ENCODE data around the gene ZMYND10.

The ZMYND10 gene

DNA sequence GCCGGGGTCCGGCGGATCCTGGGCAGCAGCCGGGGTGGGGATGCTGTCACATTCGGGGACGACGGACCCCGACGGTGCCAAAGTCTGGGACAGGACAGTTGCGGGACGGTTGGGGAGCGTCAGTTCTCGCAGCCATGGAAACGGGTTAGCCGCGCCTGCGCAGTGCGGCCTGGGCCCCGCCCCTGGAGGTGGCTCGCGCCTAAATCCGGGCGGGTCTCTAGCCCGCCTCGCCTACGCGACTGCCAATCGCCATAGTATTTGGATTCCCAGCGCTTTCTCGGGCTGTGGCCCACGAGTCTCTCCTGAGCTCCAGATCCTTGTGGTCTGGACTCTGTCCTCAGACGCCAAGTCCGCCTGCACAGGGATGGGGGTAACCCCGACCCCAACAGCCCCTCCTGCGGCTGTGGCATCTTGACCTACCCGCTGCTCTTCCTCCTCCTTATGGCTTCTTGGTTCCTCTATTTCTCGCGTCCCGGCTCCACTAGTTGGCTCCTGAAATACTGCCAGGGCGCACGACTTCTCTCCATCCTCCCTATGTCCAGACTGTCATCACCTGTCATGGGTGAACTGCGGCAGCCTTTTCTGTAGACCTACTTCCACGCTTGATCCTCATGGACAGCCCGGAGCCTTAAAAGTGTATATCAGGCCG, at the start of gene ZMYND10:
Gene ZMYND10, minus strand, starts transcription at position 147 of the 649 bp plus-strand sequence. CDS start 153 bp downstream, outside the sequence.
- DNase-seq (ENCODE audit: low read depth), result no peak

DNA sequence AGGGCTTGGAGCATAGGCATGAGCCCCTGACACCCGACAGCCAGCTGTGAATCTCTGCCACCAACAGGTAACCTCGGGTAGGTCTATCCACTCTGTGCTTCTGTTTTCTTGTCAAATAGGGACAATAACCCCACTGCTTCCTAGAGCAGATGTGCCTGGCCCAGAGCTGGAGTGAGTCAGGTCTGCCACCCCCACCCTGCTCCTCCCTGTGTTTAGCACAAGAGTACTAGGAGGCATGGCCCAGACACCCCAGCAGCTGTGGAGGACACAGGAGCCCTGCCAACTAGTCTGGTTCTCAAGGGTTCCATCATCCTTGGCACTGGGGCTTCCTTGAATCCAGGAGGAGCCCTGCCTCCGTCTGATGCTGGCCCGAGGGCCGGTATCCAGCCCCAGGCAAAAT, 47.5 kb upstream of the ZMYND10 start:
- DNase-seq (ENCODE audit: low read depth), result no peak

DNA sequence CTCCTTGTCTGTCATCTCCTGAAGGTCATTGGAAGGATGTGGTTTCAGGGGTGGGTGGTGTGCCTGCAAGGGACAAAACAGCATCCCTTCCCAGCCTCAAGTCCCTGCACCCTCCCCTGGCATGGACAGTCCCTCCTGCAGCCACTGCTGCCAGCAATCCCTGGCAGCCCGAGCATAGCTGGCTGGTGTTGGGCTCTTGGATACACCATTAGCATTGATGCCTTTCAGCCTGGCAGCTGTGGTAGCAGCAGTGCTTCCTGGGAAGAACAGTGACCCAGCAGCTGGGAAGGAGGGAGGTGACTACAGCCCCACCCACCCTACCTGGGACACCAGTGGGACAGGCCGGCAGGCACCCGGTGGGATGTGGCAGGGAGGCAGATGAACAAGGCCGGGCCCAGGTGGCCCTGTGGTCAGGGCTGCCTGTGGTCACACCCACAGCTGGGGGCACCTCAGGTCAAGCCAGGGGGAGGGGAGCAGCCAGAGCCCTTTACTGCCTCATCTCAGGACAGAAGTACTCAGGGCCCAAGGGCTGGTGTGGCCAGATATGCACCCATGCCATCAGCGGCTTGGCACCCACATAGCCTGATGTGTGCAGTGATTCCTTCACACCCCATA, 46.7 kb upstream of the ZMYND10 start:
- no peak for DNase-seq (ENCODE audit: low read depth)

DNA sequence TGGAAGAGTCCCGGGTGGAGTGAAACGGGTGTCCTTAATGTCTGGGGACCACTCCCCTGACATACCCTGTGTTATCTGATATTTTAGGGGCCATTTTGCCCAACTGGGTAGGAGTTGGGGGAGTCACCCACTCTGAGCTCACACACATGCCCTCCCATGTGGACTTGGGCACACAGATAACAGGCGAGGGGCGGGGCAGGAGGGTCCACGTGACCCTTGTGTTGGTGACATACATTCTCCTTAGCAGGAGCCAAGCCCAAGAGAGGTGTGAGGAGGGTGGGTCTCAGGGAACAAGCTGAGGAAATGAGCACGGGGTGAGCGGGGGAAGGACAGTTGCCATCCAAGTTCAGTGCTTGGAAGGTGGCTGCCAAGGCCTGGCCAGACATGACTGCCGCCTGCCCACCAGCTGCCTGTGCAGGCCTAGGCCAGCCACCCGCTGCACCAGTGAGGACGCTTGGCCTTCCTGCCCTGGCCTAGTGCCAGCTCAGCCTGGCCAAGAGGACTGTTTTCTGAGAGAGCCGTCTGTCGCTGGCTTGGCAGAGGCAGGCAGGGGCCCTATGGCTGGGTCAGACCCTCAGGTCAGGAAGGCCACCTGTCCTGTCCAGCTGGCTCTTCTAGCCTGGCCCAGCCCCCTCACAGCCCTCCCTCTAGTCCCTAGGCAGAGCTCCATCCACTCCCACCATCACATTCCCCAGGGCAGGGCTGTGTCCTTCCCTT, 45.1 kb upstream of the ZMYND10 start:
- DNase-seq (ENCODE audit: low read depth), result no peak

DNA sequence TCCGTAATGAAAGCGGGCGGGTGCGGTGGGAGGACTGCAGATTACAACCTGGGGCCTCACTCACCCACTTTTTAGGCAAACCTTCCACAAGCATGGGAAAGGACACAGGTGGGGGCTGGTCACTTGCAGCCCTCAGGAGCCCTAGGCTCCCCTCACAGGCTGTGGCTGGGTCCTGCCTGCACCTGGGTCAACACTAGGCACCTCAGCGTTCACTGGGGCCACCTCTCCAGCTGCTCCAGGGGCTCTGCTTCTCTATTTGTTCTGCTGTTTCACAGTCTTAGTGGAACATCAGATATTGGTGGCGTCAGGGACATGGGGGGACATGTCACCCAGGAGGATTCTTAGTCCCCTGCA, 43.9 kb upstream of the ZMYND10 start:
- DNase-seq (ENCODE audit: low read depth), result no peak

DNA sequence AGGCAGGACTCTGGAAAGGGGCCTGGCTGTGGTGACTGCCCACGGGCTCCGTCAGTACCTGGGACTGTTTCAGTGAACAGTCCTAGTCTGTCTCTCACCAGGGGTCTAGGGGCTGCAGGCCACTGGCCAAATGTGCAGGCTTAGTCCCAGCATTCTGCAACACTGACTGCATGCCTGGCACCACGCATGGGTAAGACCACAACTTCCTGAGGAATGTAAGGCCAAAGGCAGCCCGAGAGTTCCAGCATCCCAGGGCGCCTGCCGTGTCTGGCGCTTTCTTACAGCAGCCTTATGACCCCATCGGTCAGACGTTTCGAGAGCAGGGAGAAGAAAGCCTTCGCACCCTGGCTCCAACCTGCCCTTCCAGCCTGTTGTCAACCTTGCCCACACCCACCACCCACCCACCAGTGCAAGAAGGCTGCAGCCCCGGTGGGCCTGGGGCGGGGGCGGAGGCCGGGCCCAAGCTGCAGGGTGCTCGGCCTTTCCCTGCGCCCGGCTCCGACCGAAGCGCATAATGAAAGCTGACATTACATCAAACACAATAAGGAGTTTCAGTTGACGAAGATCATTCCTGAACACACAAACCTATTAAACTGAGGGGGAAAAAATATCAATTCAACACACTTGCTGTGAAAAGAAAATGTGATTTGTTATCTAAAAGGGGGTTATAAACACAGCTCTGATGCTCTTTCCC, 43.3 kb upstream of the ZMYND10 start:
- DNase-seq (ENCODE audit: low read depth), result no peak

DNA sequence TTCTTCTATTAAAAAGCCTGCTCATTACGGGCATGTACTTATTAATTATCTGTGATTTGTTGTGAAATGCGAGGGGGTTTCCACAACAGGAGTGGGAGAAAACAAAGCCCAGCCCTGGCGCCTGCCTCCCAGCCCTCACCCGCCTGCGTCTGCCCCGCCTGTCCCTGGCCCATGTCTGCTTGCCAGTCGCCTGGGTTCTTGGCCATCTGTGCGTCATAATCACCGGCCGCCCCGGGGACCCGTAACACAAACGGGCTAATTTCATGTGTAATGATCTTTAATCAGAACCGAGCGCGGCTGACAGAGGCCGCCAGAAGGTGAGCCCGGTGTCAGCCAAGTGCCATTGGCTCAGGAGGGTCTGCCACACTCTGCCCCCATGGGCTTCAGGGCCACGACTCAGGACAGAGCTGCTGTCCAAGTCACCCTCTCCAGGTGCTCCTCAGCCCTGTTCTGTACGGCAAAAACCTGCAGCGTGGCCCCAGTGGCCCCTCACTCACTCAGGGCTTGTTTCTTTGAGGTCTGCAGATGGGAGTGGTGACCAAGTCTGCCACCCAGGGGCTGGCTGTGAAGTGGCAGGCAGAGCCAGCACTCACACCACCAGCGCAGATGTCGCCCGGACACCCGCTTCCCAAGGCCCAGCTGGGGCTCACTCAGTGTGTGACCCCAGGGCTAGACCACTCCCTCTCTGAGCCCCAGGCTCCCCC, 42.6 kb upstream of the ZMYND10 start:
- no peak for DNase-seq (ENCODE audit: low read depth)

DNA sequence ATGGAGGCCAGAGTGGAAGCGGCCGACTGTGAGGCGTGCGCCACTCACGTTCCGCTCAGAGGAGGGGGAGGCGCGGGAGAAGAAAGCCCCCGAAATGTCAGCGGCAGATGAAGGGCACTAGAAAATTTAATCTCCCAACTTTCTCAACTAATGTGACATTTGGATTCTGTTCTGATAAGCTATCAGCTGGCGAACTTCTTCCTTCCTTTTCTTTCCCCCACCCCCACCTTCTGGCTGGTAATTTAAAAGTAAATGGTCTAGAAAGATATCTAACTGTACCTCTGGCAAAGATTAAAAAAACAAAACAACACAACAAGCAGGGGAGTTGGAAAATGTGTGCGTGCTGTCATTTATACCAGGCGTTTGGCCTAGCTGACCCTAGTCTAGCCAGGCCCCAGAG, 40.2 kb upstream of the ZMYND10 start:
- no peak for DNase-seq (ENCODE audit: low read depth)

DNA sequence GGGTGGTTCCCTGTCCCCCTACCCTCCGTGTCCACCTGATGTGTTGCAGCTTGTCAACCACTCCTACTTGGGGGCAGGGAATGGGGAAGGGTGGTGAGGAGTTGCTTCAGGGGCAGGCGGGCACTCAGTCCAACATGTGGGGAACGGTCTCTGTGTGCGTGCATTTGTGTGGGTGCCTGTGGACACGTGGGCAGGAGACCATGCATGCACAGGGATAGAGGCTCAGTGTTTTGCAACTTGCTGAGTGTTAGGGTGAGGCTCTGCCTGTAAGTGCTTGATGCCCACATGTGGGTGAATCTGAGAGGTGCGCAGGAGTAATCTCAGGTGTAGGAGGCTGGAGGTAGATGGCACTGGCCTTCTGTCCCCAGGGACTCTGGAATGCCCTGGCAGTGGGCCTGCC, 38.2 kb upstream of the ZMYND10 start:
- DNase-seq (ENCODE audit: low read depth), result no peak

DNA sequence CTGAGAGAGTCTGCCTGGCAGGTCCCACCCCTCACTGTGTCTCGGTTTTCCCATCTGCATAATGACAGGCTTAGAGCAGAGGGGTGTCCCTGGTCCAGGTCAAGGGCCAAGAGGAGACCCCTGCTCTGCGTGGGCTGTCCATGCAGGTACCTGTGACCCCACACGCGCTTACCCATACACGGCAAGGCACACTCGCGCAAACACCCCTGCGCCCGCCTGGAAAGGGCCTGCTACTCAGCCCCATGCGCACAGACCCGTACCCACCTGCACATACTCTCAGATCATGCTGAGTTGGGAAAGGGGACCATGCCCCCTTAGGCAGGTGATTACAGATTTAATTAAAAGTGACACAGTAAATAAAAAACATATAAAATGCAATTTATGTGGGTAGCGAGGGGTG, 37.2 kb upstream of the ZMYND10 start:
- no peak for DNase-seq (ENCODE audit: low read depth)

DNA sequence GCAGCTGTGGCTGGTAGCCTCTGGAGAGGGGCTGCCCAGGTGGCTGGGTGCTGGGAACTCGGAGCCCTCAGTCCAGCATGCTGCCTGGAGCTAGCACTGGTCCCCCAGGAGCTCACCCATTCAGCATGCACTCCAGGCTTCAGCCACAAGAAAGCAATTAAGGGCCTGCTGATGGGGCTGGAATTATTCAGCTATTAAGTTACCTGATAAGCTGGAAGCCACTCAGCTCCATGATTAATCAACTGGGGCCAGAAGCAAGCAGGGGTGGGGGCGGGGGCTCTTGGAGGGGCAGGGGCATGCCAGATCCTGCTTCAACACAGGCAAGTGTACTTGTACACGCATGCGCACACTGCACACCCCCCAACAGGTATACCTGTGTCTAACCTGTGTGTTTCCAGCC, 35.9 kb upstream of the ZMYND10 start:
- no peak for DNase-seq (ENCODE audit: low read depth)

DNA sequence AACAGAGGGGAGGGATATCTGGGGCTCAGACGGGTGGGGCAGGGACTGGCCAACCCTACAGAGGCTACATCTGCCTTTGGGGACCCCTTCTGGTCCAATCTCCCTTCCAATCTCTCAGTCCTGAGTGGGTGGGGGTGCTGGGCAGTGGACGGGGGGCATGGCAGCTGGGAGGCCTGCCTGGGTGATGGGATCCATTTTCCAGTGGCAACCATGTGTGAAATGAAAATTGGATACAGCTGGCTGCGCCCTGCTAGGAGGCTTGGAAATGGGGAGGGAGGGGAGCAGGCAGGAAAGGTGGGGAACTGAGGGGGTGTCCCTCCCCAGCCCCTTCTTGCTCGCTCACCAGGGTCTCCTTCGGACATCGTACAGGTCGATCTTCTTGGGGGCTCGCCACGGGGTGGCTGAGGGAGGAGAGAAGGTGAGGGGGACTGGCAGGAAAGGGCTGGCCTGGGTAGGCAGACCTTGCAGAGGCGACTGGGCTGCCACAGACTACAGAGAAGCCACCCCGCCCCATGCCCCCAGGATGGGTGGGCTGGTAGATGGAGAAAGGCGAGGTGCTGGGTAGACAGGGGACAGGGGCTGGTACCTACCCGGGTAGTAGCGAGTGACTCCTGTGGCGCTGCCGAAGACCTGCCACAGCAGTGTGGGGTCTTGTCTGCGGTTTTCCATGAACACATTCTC, 35.0 kb upstream of the ZMYND10 start:
- DNase-seq (ENCODE audit: low read depth), result no peak

DNA sequence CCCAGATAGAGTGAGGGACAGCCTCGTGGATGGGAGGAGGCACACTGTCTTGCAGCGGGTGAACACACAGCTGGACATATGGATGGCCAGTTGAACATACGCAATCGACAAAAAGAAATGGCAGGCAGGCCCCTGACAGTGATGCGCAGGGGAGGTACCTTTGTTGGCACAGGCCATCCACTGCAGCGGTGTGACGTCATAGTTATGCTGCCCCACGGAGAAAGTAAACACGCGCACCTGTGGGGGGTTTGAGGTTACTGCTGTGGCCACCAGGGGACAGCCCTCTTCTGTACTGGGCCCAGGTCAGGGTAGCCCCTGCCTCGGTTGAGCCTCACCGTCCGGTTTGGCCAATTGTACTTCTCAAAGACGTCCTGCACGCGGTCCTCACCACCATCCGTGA, 33.2 kb upstream of the ZMYND10 start:
- no peak for DNase-seq (ENCODE audit: low read depth)

DNA sequence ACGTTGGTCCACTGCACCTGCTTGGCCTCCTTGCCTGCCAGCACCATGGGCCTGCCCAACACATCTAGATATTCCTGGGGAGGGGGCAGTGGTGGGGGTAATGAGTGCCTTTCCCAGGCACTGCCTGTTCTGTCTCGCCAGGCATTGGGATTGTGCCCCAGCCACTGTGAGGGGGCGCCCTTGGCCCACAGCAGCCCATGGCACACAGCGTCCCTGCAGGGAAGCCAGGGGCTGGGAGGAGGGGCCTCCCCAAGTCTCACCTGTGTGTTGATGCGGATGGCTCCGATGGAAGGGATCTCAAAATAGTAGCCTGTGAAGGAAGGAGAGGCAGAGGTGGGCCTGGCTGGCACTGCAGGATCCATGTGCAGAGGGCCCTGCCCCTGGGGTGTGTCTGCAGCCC, 32.5 kb upstream of the ZMYND10 start:
- no peak for DNase-seq (ENCODE audit: low read depth)

DNA sequence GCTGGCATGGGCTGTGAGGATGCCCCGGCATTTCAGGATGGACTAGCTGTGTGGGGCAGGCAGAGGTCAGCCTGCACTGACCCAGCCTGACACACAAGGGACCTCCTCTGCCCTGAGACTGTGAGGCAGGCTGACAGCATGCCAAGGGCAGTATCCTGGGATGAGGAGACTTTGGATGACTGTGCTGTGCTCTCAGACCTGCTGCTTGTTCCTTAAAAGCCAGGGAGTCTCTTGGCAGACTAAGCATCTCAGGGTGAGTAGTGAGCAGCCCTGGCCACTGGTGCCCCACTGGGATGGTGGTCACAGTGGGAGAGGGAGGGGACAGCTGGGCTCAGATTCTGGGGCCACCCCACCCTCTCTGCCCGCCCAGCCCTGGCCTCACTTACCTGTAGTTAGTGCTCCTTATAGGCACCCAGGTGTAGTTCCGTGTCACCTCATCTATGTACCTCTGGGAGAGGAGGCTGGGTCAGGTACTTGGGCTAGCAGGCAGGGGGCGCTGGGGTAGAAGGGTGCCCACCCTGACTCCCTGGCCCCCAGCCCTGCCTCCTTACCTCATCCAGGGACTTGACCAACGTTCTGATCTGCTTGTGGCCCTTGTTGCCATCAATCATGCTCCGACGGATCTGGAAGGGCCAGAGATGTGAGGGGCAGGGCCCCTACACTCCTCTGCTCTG, 29.9 kb upstream of the ZMYND10 start:
- no peak for DNase-seq (ENCODE audit: low read depth)

DNA sequence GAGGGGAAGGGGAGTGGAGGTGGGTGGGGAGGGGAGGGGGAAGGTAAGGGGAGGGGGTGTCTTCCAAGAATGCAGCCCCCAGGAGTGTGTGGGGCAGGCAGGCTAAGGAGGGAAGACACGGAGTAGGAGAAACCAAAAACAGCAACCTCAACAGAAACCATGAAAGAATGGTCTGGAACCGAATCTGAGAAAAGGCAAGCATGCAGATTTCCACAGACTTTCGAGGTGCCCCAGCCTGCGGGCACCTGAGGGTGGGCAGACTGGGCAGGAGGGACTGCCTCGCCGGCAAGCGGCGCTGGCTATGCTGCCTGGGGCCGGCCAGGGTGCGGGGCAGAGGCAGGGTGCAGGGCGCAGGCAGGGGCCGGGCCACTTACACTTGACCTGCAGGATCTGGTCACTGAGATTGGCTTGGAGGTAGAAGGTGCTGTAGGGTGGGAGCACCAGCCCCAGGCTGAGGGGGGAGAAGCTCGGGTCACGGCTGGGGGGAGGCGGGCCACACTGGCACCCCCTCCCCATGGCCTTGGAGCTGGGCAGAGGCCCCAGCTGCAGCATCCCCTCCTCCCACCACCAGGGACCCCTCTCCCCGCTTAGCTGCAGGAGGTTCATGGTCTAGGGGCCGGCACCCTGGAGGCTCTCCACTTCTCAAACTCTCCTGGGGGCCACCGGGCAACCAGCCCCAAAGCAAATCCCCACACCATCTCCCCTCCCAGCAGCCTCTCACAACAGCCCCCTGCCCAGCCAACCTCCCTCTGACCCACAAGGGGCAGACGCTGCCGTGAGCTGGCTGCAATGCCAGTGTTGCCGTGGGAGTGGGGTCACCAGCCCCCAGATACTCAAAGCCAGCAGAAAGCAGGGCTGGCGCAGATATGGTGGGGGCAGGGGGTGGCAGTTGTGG, 29.1 kb upstream of the ZMYND10 start:
- no peak for DNase-seq (ENCODE audit: low read depth)

DNA sequence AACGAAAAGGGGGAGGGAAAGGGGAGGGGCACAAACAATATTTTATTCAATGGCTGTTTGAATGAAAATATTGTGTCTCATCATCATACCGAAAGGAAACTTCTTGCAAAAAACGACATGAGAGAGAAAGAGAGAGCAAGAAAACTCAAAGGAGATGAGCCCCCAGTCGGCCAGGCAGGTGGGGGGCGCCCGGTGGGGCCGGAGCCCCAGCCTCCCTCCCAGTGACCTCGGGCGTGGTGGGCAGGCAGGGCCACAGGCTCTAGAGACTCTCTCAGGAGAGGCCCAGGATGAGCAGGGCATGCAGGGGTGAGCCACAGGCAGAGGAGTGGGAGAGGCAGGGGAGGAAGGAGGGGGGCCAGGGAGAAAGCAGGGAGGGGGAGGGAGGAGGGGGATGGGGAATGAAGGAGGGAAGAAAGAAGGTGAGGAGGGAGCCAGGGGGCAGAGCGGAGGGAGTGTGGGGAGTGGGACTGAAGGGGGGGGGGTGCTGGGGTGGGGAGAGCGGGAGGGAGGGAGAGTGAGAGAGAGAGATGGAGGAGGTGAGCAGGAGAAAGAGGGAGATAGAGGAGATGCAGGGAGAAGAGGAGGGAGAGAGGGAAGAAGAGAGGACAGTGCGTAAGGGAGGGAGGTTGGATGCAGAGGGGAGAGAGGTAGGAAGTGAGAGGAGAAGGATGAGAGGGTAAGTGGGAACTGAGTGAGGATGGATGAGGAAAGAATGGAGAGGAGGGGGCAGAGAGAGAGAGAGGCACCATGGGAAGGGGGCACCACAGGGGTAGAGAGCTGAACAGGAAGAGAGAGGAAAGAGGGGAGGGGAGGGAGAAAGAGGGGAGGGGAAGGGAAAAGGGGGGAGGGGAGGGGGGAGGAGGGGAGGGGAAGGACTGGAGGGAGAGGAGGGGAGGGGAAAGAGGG, 27.9 kb upstream of the ZMYND10 start:
- DNase-seq (ENCODE audit: low read depth), result no peak

DNA sequence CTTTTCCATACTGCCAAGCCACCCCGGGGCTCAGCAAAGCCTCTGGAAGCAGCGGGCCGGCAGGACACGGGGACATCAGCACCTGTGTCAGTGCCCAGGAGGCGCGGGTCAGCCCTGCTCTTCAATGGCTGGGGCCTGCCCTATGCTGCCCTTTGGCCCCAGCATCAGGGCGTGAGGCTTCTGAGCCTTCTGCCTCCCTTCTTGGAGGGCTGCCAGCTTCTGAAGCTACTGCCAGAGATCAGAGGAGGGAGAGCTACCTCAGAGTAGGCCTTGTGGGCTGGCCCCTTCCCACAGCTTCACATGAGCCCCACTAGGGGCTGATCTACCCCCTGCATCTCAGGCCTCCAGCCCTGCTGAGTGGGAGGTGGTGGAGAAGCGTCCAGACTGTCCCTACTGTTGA, 26.8 kb upstream of the ZMYND10 start:
- DNase-seq (ENCODE audit: low read depth), result no peak

DNA sequence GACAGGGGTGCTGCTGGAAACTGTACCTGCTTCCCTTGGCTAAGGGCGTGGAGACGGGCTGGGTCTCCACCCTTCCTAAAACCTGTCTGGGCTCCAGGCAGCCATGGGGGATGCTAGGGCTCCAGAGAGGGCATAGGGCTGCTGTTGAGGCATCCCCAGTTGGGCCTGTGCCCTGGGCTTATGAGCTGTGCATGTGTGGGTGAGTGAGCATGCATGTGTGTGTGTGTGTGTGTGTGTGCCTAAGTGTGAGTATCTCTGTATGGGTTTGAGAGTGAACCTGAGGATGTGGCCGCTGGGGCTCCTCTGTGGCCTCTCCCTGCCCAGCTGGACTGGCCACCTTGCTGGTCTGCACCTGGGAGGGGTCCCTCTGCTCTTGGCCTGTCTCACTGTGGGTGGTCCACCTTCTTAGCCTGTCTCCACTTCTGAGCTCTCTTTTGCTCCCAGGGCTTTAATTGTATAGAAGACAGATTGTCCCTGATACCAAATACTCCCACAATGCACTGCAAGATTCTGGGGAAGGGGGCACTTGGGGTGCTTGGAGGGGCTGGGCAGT, 25.7 kb upstream of the ZMYND10 start:
- DNase-seq (ENCODE audit: low read depth), result no peak
